AG10803 (cell line): ENCODE measurements around the gene HKDC1.
A peak's percentile ranks its signal among the peaks of the same experiment; 100 is the strongest.
"Not testable (repeated sequence)": the region's sequence is repeated elsewhere in the genome, so short reads cannot be mapped to it uniquely, and the experiment has no call there.

ENCODE experiments used
- DNase-seq: peaks from one replicate; pipeline ENCODE4 v3.0.0; 2010; ENCODE audit warnings: low read depth
- H3K4me3 ChIP-seq: 2 replicates; pipeline ENCODE4 v1.5.1; 2011; ENCODE audit warnings: mild to moderate bottlenecking, low read length, control low read depth
- TF ChIP-seq, protein P1 (sequence below): conservative IDR thresholded peaks from 2 replicates; pipeline ENCODE4 v1.5.1; 2011; ENCODE audit warnings: mild to moderate bottlenecking, low read length, control low read depth, inconsistent platforms

Gene HKDC1

DNA sequence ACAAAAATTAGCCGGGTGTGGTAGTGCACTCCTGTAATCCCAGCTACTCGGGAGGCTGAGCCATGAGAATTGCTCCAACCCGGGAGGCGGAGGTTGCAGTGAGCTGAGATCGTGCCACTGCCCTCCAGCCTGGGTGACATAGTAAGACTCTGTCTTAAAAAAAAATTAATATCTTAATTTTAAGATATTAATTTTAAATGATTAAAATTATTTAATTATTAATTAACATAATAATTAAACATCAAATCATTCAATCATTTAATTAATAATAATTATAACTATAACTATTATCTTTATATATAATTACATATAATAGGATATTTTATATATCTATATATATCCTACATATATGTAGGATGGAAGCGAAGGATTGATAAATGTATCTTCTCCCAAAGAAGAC is 56.4 kb downstream of the HKDC1 start:
- H3K4me3 ChIP-seq: no peak overlapping the region
- TF ChIP-seq, protein P1, sequence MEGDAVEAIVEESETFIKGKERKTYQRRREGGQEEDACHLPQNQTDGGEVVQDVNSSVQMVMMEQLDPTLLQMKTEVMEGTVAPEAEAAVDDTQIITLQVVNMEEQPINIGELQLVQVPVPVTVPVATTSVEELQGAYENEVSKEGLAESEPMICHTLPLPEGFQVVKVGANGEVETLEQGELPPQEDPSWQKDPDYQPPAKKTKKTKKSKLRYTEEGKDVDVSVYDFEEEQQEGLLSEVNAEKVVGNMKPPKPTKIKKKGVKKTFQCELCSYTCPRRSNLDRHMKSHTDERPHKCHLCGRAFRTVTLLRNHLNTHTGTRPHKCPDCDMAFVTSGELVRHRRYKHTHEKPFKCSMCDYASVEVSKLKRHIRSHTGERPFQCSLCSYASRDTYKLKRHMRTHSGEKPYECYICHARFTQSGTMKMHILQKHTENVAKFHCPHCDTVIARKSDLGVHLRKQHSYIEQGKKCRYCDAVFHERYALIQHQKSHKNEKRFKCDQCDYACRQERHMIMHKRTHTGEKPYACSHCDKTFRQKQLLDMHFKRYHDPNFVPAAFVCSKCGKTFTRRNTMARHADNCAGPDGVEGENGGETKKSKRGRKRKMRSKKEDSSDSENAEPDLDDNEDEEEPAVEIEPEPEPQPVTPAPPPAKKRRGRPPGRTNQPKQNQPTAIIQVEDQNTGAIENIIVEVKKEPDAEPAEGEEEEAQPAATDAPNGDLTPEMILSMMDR: no peak
- DNase-seq: no peak

DNA sequence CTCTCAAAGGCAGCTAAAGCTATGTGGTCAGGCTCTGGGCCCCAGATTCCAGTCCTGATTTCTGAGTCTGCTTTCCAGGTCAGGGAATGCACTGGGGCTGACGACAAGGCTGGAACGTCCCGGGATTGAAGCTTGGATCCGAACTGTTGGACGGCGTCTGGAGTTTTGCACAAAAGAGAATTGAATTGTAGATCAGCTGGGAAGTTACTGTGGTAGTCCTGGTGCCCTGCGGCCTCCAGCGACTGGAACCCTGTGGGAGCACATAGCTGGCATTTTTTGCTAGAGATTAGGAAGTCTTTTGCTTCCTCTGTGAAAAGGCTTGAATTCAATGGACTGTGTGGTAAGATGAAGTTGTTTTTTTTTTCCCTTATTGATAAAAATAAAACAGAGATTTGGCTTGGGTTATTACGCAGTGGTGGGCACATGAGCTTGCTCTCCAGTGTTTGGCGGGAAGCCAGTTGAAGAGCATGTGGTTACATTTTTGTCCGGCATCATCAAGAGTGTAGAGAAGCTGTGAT is 58.4 kb downstream of the HKDC1 start, which contains the start of gene HK1:
HK1 (plus strand) TSS at position 51 of the 518 bp plus-strand sequence.
- DNase-seq: peak; percentile 14
- no peak within 1 kb of the TSS for H3K4me3 ChIP-seq
- TF ChIP-seq, protein P1: no peak

DNA sequence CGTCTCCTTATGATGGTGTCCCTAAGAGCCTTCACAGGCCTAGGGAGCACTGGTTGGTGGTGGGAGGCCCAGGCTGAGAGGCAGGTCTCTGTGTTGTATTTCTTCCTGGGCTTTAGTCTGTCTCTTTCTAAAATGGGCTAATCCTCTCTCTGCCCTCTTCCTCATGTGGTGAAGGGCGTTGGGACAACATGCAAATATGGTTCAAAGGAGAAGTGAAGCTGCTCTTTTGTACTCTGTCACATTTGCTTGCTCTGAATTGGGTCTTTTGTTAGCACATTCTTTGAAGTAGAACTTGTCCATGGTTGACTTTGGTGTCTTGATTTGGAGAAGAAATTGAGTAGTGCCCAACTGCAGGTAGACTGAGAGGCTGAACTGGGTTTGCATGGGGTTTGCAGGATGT is 59.0 kb downstream of the HKDC1 start:
- H3K4me3 ChIP-seq: no peak overlapping the region
- TF ChIP-seq, protein P1: no peak
- DNase-seq: no peak

DNA sequence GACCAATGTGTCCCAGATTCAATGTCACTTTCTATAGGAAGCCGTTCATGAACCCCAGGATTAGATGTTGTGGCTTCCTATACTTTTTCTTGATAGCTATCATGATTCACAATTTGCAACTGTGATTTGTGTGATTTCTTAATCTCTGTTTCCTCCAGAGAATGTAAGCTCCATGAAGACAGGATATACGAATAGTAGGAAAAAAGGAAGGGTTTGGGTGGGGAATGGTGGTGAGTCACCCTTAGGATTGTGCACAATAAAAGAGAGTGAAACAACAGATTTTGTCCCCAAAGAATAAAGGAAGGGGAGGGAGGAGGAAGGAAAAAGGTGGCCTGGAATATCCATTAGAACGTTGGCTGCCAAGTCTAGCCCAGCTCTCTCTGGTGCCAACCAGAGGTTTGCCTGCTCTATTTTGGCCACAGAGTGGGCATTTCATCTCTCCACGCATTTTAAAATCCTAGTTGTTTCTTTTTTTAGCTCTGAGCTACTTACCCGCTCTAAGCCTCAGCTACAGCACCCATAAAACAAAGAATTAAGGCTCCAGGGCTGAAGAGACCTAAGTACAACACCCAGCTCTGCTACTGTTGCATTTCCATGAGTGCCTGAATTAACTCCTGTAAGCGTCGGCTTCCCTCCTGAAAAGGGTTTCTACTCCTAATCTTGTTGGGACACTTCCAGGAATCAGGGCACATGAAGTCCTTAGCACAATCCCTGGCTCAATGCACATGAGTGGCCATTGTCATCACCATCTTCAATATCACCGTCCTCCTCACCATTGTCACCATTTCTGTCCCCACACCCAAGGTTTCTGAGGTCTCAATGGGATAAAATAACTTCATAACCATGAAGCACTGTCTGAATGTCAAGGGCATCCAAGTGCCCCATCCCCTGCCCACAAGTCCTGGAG is 61.6 kb downstream of the HKDC1 start:
- DNase-seq: no peak
- TF ChIP-seq, protein P1: no peak
- no peak overlapping the region for H3K4me3 ChIP-seq

DNA sequence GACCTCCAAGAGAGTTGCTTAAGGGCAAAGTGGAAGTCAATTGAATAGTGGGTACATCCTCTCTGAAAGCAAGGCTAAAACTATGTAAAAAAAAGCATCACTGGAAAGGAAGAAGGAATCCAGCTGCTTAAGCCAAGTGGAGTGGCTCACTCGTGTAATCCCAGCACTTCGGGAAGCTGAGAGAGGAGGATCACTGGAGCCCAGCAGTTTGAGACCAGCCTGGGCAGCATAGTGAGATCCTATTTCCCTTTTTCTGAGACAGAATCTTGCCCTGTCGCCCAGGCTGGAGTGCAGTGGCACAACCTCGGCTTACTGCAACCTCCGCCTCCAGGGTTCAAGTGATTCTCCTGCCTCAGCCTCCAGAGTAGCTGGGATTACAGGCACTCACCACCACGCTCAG is 64.3 kb downstream of the HKDC1 start:
- DNase-seq, H3K4me3 ChIP-seq: not testable (repeated sequence)

DNA sequence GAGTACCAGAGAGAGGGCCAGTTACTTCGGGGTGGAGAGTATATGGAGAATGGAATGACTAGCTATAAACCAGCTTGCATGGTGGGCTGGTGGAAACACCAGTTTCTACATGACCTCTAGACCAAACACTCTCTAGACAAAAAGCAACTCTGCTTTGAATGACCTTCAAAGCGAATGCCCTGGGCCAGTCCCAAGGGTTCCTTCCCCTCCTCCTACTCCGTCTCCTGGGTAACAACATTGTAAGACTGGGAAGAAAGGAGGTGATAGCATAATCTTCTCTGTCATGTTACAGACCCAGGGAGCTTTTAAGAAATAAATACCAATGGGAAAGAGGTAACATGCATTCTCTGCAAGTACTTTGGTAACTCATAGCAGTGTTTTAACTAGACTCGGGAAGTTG is 65.6 kb downstream of the HKDC1 start:
- DNase-seq: no peak
- TF ChIP-seq, protein P1: no peak
- H3K4me3 ChIP-seq: no peak overlapping the region

DNA sequence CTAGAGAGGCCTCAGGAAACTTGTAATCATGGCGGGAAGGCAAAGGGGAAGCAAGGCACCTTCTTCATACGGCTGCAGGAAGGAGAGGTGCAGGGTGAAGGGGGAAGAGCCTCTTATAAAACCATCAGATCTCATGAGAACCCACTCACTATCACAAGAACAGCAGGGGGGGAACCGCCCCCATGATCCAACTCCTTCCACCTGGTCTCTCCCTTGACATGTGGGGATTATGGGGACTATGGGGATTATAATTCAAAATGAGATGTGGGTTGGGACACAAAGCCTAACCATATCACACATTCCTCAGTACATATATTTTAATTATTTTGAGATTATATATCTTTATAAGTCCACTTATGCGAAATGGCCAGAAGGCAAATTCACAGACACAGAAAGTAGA is 67.0 kb downstream of the HKDC1 start:
- no peak overlapping the region for H3K4me3 ChIP-seq
- DNase-seq: no peak
- TF ChIP-seq, protein P1: no peak
